HG02870 (cell line): ENCODE results near the gene P4HB.

Experiments
- ATAC-seq: cut with Tn5 transposase; IDR thresholded peaks from one replicate; pipeline ENCODE4 v1.9.1; 2021; ENCODE audit warnings: mild to moderate bottlenecking, moderate library complexity; ENCODE audit not compliant: unreplicated experiment

Gene P4HB

GRCh38 chr17:81794509-81794908 is 65.8 kb downstream of the P4HB start:
- no peak for ATAC-seq

- ATAC-seq: no peak
Observed at GRCh38 chr17:81794074-81794476, 66.3 kb downstream of the P4HB start.
